Esophagus muscularis mucosa (tissue), 4 donors: ENCODE measurements around the gene CALML4. TPM values are rescaled to one million over a fixed set of nuclear protein-coding genes. Genes with fewer than 3 reads are reported as not detected.

Experiments used
- DNase-seq: peaks from one replicate; pipeline ENCODE4 v3.0.0-alpha.2; 2017; ENCODE audit errors: extremely low spot score
- H3K27ac ChIP-seq, 4 donors: fragments of 200-600 bp; sonication (generic); replicated peaks in 1 of 4; 1 replicate in 3 of 4; 2 replicates in 1 of 4; pipeline ENCODE4 v1.5.1; 2016 to 2019; ENCODE audit warnings: mild to moderate bottlenecking in 1 of 4
- H3K27me3 ChIP-seq, 4 donors: fragments of 200-600 bp; sonication (generic); one replicate each; pipeline versions ENCODE4 v1.5.1 to v1.6.0; 2016 to 2019
- H3K36me3 ChIP-seq, 4 donors: fragments of 200-600 bp; sonication (generic); one replicate each; pipeline ENCODE4 v1.5.1; 2016 to 2019
- H3K4me1 ChIP-seq, 4 donors: fragments of 200-600 bp; sonication (generic); one replicate each; pipeline ENCODE4 v1.5.1; 2016 to 2019
- H3K4me3 ChIP-seq, 4 donors: fragments of 200-600 bp; sonication (generic); 1 replicate in 2 of 4; 2 replicates in 2 of 4; pipeline ENCODE4 v1.5.1; 2016 to 2019; ENCODE audit warnings: mild to moderate bottlenecking in 4 of 4, moderate library complexity in 1 of 4
- H3K9me3 ChIP-seq, 4 donors: fragments of 200-600 bp; sonication (generic); 1 replicate in 3 of 4; 2 replicates in 1 of 4; pipeline ENCODE4 v1.5.1; 2016 to 2019
- CTCF ChIP-seq, 3 experiments: fragments of 200-600 bp in 2 of 3; fragments of 450-650 bp in 1 of 3; sonication (generic) in 2 of 3; IDR thresholded peaks; one replicate each; pipeline ENCODE4 v1.5.1; 2017 to 2019; ENCODE audit warnings: antibody characterized with exemption in 3 of 3, mild to moderate bottlenecking in 2 of 3, moderate library complexity in 1 of 3
- EP300 ChIP-seq: sonication (generic); formaldehyde crosslinking; IDR thresholded peaks from one replicate; pipeline ENCODE4 v1.6.1; 2017; ENCODE audit warnings: antibody characterized with exemption
- POLR2A ChIP-seq: fragments of 450-650 bp; IDR thresholded peaks from one replicate; pipeline ENCODE4 v1.6.1; 2017; ENCODE audit warnings: antibody characterized with exemption, moderate library complexity, mild to moderate bottlenecking, low read depth
- POLR2AphosphoS5 ChIP-seq, 2 donors: sonication (generic); formaldehyde crosslinking; IDR thresholded peaks; one replicate each; pipeline ENCODE4 v1.6.1; 2017; ENCODE audit warnings: antibody characterized with exemption in 2 of 2
- WGBS: methylation state at CpG from one replicate; pipeline ENCODE4 v1.1.5; 2018; 5-methylcytosine and 5-hydroxymethylcytosine counted together
- intact Hi-C: fragments of 100-400 bp; cut with DNase I; formaldehyde crosslinking; loops from one replicate; pipeline ENCODE4 v1.15.1; 2023
- total RNA-seq, 4 donors: library from RNA; depleted of rRNA; stranded (reverse); fragments of >200 nt; gene quantifications; one replicate each; pipeline versions ENCODE4 v1.1.0 to v1.2.1, GENCODE V29; 2016

CALML4 gene
- total RNA-seq, 4 donors from 2014 or later, result 14.2 to 45.8 (median 32.1) TPM

DNA sequence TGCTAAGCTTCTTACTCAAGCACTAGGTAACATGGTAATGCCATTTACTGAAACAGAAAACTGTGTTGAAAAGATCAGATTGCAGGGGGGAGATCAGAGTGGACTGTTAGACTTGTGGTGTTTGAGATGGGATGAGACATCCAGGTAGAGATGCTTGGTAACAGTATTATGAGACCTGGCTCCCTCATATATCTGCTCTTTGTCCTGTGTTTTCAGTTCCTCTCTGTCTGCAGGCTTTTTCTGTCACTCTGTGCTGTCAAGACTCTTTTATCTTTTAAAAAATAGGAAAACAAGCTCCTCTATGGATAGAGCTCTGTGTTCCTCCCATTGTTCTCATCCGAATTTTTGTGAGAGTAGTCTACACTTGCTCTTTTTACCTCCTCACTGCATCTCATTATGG lies 48.1 kb downstream of the CALML4 start:
- Histone ChIP-seq H3K27ac (peak overlapping the region; percentile 67 to 80 (median 70)), H3K4me1 (peaks cover 17 to 57% (median 51%) of the 10 kb centered on the region in 4 donors), H3K36me3 (peaks cover 0 to 37% (median 16%) of the 10 kb centered on the region in 4 donors), H3K9me3 (no peaks in the 10 kb centered on the region), H3K27me3 (no peaks in the 10 kb centered on the region), H3K4me3 (no peak overlapping the region)
- WGBS, result 40% methylated on average over 1 of the region's 1 CpG
- TF ChIP-seq CTCF (IDR thresholded peaks at IDR 0.05), result no peak
- no peak for TF ChIP-seq POLR2AphosphoS5 (IDR thresholded peaks at IDR 0.05)
- no peak for TF ChIP-seq POLR2A
- no peak for TF ChIP-seq EP300
- intact Hi-C loops, result loop anchor here (10.0 kb wide), 1 partner anchor 58 kb away; no protein-coding TSS in a partner anchor
- no peak for DNase-seq

DNA sequence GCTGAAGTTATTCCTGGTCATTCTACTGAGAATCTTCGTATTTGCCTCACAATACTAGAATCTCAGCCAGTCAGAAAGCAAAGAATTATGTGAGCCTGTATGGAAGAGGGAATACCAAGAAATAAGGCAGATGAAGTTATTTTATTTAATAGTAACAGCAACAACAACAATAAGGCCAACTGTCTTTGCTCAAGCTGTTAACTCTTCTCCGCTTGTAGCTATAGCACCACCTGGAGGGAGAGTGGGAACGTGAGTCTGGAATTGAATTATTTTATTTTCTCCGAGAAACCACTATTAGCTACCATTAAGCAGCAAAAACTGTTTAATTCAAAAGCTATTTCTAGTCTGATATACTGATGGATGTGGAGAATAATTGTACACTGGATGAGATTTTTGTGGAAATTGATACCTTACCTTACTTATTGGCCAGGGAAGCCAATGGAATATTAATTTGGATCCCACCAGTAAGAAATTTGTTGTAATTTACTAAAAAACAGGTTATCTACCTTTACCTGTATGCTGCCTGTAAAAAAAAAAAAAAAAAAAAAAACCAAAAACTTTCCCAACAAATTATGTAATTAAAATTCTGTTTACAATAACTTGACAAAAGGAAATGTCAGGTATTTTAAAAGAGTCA lies 50.1 kb downstream of the CALML4 start:
- Histone ChIP-seq H3K4me1 (peaks cover 17 to 72% (median 61%) of the 10 kb centered on the region in 4 donors), H3K9me3 (no peaks in the 10 kb centered on the region), H3K27me3 (no peaks in the 10 kb centered on the region), H3K4me3 (no peak overlapping the region), H3K27ac (peak overlapping the region in 1 of 4 donors; percentile 67), H3K36me3 (peaks cover 0 to 24% (median 11%) of the 10 kb centered on the region in 4 donors)
- TF ChIP-seq POLR2AphosphoS5 (IDR thresholded peaks at IDR 0.05), result peak in 1 of 2 donors; percentile 53
- peak; percentile 78 to 83 (median 80) for TF ChIP-seq CTCF (IDR thresholded peaks at IDR 0.05)
- TF ChIP-seq EP300, result no peak
- no peak for TF ChIP-seq POLR2A
- no peak for DNase-seq
- 28% methylated on average over 4 of the region's 4 CpGs for WGBS
- intact Hi-C loops, result loop anchor here (2.0 to 10.0 kb wide), 3 partner anchors 60 to 293 kb away; partner anchors contain the start of gene PIAS1

GRCh38 chr15:68152342-68152741 lies 52.8 kb downstream of the CALML4 start:
- WGBS, result 96% methylated on average over 2 of the region's 2 CpGs
- H3K9me3 ChIP-seq, result no peaks in the 10 kb centered on the region
- no peaks in the 10 kb centered on the region for H3K27me3 ChIP-seq
- peaks cover 5 to 46% (median 40%) of the 10 kb centered on the region in 4 donors for H3K4me1 ChIP-seq
- H3K4me3 ChIP-seq, result no peak overlapping the region
- no peak for TF ChIP-seq POLR2AphosphoS5 (IDR thresholded peaks at IDR 0.05)
- no peak for DNase-seq
- peaks cover 0 to 28% (median 11%) of the 10 kb centered on the region in 4 donors for H3K36me3 ChIP-seq
- intact Hi-C loops, result loop anchor here (5.0 to 10.0 kb wide), 2 partner anchors 62 to 290 kb away; no protein-coding TSS in a partner anchor
- H3K27ac ChIP-seq, result no peak overlapping the region

- DNase-seq, result no peak
- 90% methylated on average over 1 of the region's 1 CpG for WGBS
- H3K36me3 ChIP-seq, result peaks cover 8 to 38% (median 21%) of the 10 kb centered on the region in 4 donors
- intact Hi-C loops, result loop anchor here (5.0 to 10.0 kb wide), 2 partner anchors 64 to 289 kb away; no protein-coding TSS in a partner anchor
- H3K4me1 ChIP-seq, result peaks cover 5 to 37% (median 31%) of the 10 kb centered on the region in 4 donors
- TF ChIP-seq EP300 (no peak), POLR2AphosphoS5 (IDR thresholded peaks at IDR 0.05) (no peak), CTCF (IDR thresholded peaks at IDR 0.05) (no peak), POLR2A (no peak)
- H3K9me3 ChIP-seq, result no peaks in the 10 kb centered on the region
- H3K27ac ChIP-seq, result no peak overlapping the region
- no peaks in the 10 kb centered on the region for H3K27me3 ChIP-seq
- no peak overlapping the region for H3K4me3 ChIP-seq
Measured at GRCh38 chr15:68151277-68151676, 53.9 kb downstream of the CALML4 start.

GRCh38 chr15:68150187-68150586 lies 54.9 kb downstream of the CALML4 start:
- Histone ChIP-seq H3K9me3 (no peaks in the 10 kb centered on the region), H3K27me3 (no peaks in the 10 kb centered on the region), H3K4me3 (no peak overlapping the region), H3K4me1 (peaks cover 5 to 26% (median 20%) of the 10 kb centered on the region in 4 donors), H3K27ac (no peak overlapping the region), H3K36me3 (peaks cover 9 to 32% (median 20%) of the 10 kb centered on the region in 4 donors)
- intact Hi-C loops, result loop anchor here (5.0 to 10.0 kb wide), 2 partner anchors 65 to 288 kb away; no protein-coding TSS in a partner anchor
- TF ChIP-seq EP300 (no peak), POLR2A (no peak), CTCF (IDR thresholded peaks at IDR 0.05) (no peak), POLR2AphosphoS5 (IDR thresholded peaks at IDR 0.05) (no peak)
- DNase-seq, result no peak
- WGBS, result 84% methylated on average over 1 of the region's 1 CpG
